Large intestine (tissue), 3 donors: ENCODE data around the gene IFT43. TPM values are rescaled to one million over a fixed set of nuclear protein-coding genes. Genes with fewer than 3 reads are reported as not detected.

Experiments used
- DNase-seq, 2 donors: peaks; one replicate each; pipeline versions ENCODE4 v3.0.0 to v3.0.0-alpha.2; 2013
- H3K27ac ChIP-seq: one replicate; pipeline ENCODE4 v1.5.1; 2013; ENCODE audit warnings: low read length
- H3K27me3 ChIP-seq: 2 replicates; pipeline ENCODE4 v1.6.1; 2013; ENCODE audit warnings: low read length; ENCODE audit not compliant: control insufficient read depth, insufficient read depth
- H3K36me3 ChIP-seq: 2 replicates; pipeline ENCODE4 v1.6.1; 2013; ENCODE audit warnings: low read length; ENCODE audit not compliant: control insufficient read depth, insufficient read depth
- H3K4me1 ChIP-seq: one replicate; pipeline ENCODE4 v1.6.1; 2013; ENCODE audit warnings: low read length; ENCODE audit not compliant: control insufficient read depth, insufficient read depth
- H3K4me3 ChIP-seq: one replicate; pipeline ENCODE4 v1.5.1; 2013; ENCODE audit warnings: low read length
- H3K9me3 ChIP-seq: one replicate; pipeline ENCODE4 v1.6.1; 2013; ENCODE audit warnings: mild to moderate bottlenecking, low read depth, low read length, moderate library complexity; ENCODE audit not compliant: control insufficient read depth
- WGBS: methylation state at CpG from one replicate; pipeline ENCODE4 v1.1.5; 2013; ENCODE audit warnings: low lambda C conversion rate; ENCODE audit not compliant: insufficient coverage; 5-methylcytosine and 5-hydroxymethylcytosine counted together
- polyA plus RNA-seq: library from polyadenylated mRNA; unstranded; fragments of 120-200 nt; gene quantifications from one replicate; pipeline ENCODE4 v1.2.1, GENCODE V29; 2013

Gene IFT43
- polyA plus RNA-seq, 1 donor: 44.8 TPM

DNA sequence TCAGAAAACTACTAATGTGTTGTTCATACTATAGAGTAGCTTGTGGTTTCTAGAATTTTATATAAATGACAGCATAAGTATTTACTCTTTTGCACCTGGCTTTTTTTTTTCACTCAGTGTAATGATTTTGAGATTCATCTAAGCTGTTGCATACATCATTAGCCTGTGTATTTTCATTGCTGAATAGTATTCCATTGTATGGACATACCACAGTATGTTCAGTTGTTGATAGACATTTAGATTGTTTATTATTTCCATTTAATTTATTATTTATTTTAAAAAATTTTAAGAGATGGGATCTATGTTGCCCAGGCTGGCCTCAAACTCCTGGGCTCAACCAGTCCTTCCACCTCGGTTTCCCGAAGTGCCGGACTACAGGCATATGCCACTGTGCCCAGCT is 80.0 kb downstream of the IFT43 start:
- no peak for DNase-seq
- Histone ChIP-seq H3K27ac (no peak overlapping the region), H3K9me3 (peaks cover 3% of the 10 kb centered on the region), H3K27me3 (no peaks in the 10 kb centered on the region), H3K36me3 (peaks cover 33% of the 10 kb centered on the region), H3K4me3 (no peak overlapping the region), H3K4me1 (peaks cover 3% of the 10 kb centered on the region)
- WGBS: no CpG with 5 or more reads among the region's 3 CpGs

GRCh38 chr14:76067536-76067935 is 82.0 kb downstream of the IFT43 start:
- WGBS: 100% methylated on average over 2 of the region's 5 CpGs
- DNase-seq: no peak
- Histone ChIP-seq H3K4me3 (no peak overlapping the region), H3K36me3 (peaks cover 38% of the 10 kb centered on the region), H3K27ac (no peak overlapping the region), H3K9me3 (peaks cover 3% of the 10 kb centered on the region), H3K4me1 (peaks cover 3% of the 10 kb centered on the region), H3K27me3 (no peaks in the 10 kb centered on the region)

- DNase-seq: no peak
- no peaks in the 10 kb centered on the region for H3K9me3 ChIP-seq
- H3K27me3 ChIP-seq: no peaks in the 10 kb centered on the region
- no CpG with 5 or more reads among the region's 12 CpGs for WGBS
- no peak overlapping the region for H3K4me3 ChIP-seq
- H3K36me3 ChIP-seq: peaks cover 17% of the 10 kb centered on the region
- no peaks in the 10 kb centered on the region for H3K4me1 ChIP-seq
- no peak overlapping the region for H3K27ac ChIP-seq
These were observed 88.2 kb downstream of the IFT43 start for GRCh38 chr14:76073717-76074116.

DNA sequence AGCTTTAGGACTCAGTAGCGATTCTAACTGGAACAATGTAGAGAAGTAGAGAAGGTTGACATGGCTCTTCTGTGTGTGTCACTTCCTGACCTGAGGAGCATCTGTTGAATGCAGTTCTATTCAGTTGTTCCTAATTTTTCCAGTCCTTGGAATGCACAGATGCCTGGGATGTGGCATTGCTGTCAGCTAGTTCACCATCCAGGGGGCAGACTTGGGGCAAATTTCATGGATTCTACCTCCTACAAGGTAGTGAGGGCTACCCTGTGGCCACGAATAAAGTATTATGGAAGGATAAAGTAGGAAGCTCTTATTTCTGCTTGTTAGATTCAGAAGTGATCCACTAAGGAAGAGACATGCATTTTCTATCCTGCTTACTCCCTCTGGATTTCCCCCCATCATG is 91.8 kb downstream of the IFT43 start:
- H3K9me3 ChIP-seq: no peaks in the 10 kb centered on the region
- WGBS: no CpG with 5 or more reads among the region's 2 CpGs
- H3K36me3 ChIP-seq: peaks cover 13% of the 10 kb centered on the region
- H3K4me1 ChIP-seq: no peaks in the 10 kb centered on the region
- H3K4me3 ChIP-seq: no peak overlapping the region
- H3K27ac ChIP-seq: no peak overlapping the region
- no peaks in the 10 kb centered on the region for H3K27me3 ChIP-seq
- no peak for DNase-seq

GRCh38 chr14:76078501-76078900 is 92.9 kb downstream of the IFT43 start:
- no peaks in the 10 kb centered on the region for H3K9me3 ChIP-seq
- H3K4me1 ChIP-seq: no peaks in the 10 kb centered on the region
- no peak overlapping the region for H3K4me3 ChIP-seq
- H3K36me3 ChIP-seq: peaks cover 23% of the 10 kb centered on the region
- no peak overlapping the region for H3K27ac ChIP-seq
- H3K27me3 ChIP-seq: no peaks in the 10 kb centered on the region
- no peak for DNase-seq
- WGBS: 100% methylated on average over 2 of the region's 10 CpGs

DNA sequence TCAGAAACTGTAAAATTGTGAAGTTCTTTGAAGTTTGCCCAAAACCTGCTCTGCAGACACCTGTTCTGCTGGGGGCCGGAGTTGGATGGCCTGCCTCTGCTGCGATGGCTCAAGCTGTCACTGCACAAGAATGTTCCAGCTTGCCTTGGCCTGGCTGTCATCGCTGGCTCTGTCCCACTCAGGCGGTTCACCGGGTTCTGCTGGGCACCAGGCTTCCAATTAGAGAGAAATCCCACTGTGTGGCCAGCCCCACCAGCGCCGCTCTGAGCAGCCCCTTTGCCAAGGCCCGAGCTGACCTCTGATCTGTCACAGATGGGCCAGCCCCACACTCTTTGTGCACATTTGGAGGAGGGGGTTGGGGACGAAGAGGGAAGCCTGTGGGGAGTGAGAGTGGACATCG is 94.5 kb downstream of the IFT43 start:
- Histone ChIP-seq H3K4me3 (no peak overlapping the region), H3K27me3 (no peaks in the 10 kb centered on the region), H3K9me3 (no peaks in the 10 kb centered on the region), H3K4me1 (no peaks in the 10 kb centered on the region), H3K36me3 (peaks cover 23% of the 10 kb centered on the region), H3K27ac (no peak overlapping the region)
- no CpG with 5 or more reads among the region's 10 CpGs for WGBS
- DNase-seq: no peak

GRCh38 chr14:76080471-76080870 is 94.9 kb downstream of the IFT43 start:
- Histone ChIP-seq H3K27ac (no peak overlapping the region), H3K9me3 (no peaks in the 10 kb centered on the region), H3K36me3 (peaks cover 22% of the 10 kb centered on the region), H3K27me3 (no peaks in the 10 kb centered on the region), H3K4me1 (no peaks in the 10 kb centered on the region), H3K4me3 (no peak overlapping the region)
- DNase-seq: no peak
- WGBS: no CpG with 5 or more reads among the region's 6 CpGs

DNA sequence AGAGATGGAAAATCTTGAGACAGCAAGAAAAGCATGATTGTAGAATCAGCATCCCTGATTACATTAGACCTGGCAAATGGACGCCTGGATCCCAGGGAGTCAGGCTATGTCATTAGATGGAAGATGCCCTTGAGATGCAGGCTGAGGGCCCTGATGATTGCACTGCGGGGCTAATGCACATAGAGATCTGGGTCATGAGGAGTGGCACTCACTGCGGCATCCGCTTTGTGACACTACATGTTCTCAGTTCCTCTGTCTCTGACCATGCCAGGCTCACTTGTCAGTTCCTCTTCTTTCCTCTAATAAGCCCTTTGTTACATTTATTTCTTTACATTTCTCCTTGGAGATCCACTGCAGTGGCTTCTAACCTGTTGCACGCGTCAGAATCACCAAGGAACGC is 96.1 kb downstream of the IFT43 start:
- whole genome bisulfite sequencing: no CpG with 5 or more reads among the region's 7 CpGs
- no peak overlapping the region for H3K4me3 ChIP-seq
- DNase-seq: no peak

DNA sequence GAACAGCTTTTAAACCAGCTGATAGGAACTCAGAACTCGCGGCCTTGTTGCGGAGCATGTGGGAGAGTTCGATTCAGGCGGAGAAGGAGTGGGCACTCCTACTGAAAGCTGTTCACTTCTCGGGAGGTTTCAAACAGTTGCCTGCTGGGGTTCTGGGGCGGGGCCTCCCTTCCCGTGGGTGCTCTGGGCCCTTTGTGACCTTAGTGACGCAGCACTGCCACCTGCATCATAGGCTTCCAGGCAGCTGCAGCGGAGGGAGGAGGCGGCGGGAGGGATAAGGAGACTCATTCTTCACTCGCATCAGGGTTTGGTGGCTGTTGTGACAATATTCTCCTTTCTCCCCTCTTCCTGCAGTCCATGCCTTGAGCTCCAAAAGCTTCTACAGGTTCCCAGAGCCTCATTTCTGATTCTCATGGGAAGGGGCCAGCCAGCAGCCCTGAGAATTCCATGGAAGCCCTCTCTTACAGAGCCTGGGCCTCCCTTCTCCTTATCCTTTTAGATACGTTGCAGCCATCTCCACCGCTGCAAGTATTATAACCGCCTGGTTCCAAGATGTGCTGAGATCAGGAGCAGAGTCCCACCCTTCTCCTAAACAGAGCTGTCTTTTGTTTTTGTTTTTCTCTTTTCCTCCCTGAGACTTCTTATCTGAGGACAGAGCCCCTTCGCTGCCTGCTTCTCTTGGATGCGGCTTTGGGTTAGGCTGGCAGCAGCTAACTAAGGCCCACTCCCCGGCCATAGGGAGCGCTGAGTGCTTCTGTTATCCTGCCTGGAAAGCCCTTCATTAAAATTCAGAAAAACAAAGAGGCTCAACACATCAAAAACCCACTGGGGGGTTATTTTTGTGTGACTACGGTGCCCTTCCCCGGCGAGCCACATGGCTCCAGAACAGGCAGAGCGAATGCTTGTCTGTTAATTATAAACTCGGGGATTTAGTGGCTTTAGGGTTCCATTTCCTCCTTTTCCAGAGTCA is 98.5 kb downstream of the IFT43 start:
- Histone ChIP-seq H3K27ac (no peak overlapping the region), H3K4me3 (no peak overlapping the region), H3K36me3 (peaks cover 19% of the 10 kb centered on the region), H3K9me3 (no peaks in the 10 kb centered on the region), H3K4me1 (no peaks in the 10 kb centered on the region), H3K27me3 (no peaks in the 10 kb centered on the region)
- no peak for DNase-seq
- WGBS: 83% methylated on average over 1 of the region's 25 CpGs

More for the DNA sequence above, 96.1 kb downstream of the IFT43 start:
- Histone ChIP-seq H3K27me3 (no peaks in the 10 kb centered on the region), H3K36me3 (peaks cover 22% of the 10 kb centered on the region), H3K27ac (no peak overlapping the region), H3K4me1 (no peaks in the 10 kb centered on the region), H3K9me3 (no peaks in the 10 kb centered on the region)

DNA sequence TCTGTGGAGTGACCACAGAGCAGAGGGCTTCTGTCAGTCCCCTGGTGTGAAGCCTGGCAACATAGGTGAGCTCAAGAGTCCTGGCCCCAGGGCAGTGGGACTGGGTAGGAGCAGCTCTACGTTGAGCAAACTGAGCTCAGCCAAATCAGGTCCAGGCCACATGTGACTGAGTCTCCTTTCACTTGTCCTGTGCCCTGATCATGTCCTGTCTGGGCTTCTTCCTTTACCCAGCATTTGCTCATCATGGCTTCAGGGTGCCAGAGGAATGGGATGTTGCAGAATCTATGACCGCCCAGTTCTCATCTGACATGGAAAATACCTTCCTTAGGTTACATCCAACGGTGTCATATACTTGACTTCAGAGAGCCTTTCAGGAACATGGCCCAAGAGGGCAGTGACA is 99.8 kb downstream of the IFT43 start:
- H3K4me3 ChIP-seq: no peak overlapping the region
- no peak overlapping the region for H3K27ac ChIP-seq
- H3K36me3 ChIP-seq: peaks cover 19% of the 10 kb centered on the region
- H3K27me3 ChIP-seq: no peaks in the 10 kb centered on the region
- no peaks in the 10 kb centered on the region for H3K9me3 ChIP-seq
- no peaks in the 10 kb centered on the region for H3K4me1 ChIP-seq
- DNase-seq: no peak
- WGBS: no CpG with 5 or more reads among the region's 3 CpGs

GRCh38 chr14:76086636-76087035 is 101.1 kb downstream of the IFT43 start:
- H3K27ac ChIP-seq: no peak overlapping the region
- no peak for DNase-seq
- H3K4me3 ChIP-seq: no peak overlapping the region
- no peaks in the 10 kb centered on the region for H3K27me3 ChIP-seq
- no peaks in the 10 kb centered on the region for H3K9me3 ChIP-seq
- 100% methylated on average over 2 of the region's 4 CpGs for WGBS
- peaks cover 19% of the 10 kb centered on the region for H3K36me3 ChIP-seq
- H3K4me1 ChIP-seq: no peaks in the 10 kb centered on the region
